ENCODE measurements around the gene AOC1.
A peak's percentile ranks its signal among the peaks of the same experiment; 100 is the strongest.

Gene AOC1

DNA sequence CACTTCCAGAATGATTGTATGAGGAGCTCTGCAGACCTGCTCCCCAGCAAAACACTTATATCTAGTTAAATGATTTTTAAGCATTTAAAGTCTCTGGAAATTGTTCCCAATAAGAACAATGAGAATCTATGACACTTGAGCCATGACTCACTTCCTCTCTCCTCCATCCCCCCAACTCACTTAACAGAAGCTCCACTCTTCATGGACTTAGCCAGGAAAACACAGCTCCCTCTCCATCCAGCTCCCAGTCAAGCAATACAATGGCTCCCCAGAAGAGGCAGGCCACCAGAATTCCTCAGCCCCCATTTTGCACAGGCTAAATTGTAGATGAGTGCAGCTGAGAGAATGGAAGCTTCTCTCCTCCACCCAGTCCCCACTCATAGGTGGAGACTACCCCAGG lies 27.0 kb downstream of the AOC1 start:
- H3K36me3 ChIP-seq (ENCODE audit: control insufficient read depth in 2 of 2, insufficient read depth in 1 of 2, low read length in 2 of 2): no peaks in the 10 kb centered on the region
- H3K4me3 ChIP-seq (ENCODE audit: low read depth, low read length): no peak overlapping the region
- H3K4me1 ChIP-seq (ENCODE audit: control insufficient read depth, insufficient read depth, low read length): no peaks in the 10 kb centered on the region
- H3K9me3 ChIP-seq (ENCODE audit: control insufficient read depth, insufficient read depth, low read depth, low read length): no peaks in the 10 kb centered on the region
- no peak overlapping the region for H3K27ac ChIP-seq (ENCODE audit: extremely low read depth, low read depth, low read length)
- ChIA-PET POLR2A (no interaction called here), CTCF (interaction anchor here (0.5 to 6.0 kb wide), 15 partner anchors 10 to 1414 kb away, joined by 3 to 77 read pairs (median 5); no protein-coding TSS in a partner anchor)
- TF ChIP-seq, protein P1, sequence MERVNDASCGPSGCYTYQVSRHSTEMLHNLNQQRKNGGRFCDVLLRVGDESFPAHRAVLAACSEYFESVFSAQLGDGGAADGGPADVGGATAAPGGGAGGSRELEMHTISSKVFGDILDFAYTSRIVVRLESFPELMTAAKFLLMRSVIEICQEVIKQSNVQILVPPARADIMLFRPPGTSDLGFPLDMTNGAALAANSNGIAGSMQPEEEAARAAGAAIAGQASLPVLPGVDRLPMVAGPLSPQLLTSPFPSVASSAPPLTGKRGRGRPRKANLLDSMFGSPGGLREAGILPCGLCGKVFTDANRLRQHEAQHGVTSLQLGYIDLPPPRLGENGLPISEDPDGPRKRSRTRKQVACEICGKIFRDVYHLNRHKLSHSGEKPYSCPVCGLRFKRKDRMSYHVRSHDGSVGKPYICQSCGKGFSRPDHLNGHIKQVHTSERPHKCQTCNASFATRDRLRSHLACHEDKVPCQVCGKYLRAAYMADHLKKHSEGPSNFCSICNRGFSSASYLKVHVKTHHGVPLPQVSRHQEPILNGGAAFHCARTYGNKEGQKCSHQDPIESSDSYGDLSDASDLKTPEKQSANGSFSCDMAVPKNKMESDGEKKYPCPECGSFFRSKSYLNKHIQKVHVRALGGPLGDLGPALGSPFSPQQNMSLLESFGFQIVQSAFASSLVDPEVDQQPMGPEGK (tag by site-specific recombination; IDR thresholded peaks at IDR 0.05): no peak
- no peak for TF ChIP-seq ZNF157 (tag by site-specific recombination; IDR thresholded peaks at IDR 0.05)
- no peak for TF ChIP-seq ZBTB7A (tag by site-specific recombination; IDR thresholded peaks at IDR 0.05; ENCODE audit: low read depth)
- TF ChIP-seq ZNF211 (tag by site-specific recombination; IDR thresholded peaks at IDR 0.05; ENCODE audit: low read depth): no peak
- TF ChIP-seq, protein P2, sequence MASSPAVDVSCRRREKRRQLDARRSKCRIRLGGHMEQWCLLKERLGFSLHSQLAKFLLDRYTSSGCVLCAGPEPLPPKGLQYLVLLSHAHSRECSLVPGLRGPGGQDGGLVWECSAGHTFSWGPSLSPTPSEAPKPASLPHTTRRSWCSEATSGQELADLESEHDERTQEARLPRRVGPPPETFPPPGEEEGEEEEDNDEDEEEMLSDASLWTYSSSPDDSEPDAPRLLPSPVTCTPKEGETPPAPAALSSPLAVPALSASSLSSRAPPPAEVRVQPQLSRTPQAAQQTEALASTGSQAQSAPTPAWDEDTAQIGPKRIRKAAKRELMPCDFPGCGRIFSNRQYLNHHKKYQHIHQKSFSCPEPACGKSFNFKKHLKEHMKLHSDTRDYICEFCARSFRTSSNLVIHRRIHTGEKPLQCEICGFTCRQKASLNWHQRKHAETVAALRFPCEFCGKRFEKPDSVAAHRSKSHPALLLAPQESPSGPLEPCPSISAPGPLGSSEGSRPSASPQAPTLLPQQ (tag by site-specific recombination; IDR thresholded peaks at IDR 0.05): no peak
- TF ChIP-seq ZNF48 (tag by site-specific recombination; IDR thresholded peaks at IDR 0.05): no peak
- no peak for TF ChIP-seq KLF1 (tag by site-specific recombination; IDR thresholded peaks at IDR 0.05)
- TF ChIP-seq, protein P3, sequence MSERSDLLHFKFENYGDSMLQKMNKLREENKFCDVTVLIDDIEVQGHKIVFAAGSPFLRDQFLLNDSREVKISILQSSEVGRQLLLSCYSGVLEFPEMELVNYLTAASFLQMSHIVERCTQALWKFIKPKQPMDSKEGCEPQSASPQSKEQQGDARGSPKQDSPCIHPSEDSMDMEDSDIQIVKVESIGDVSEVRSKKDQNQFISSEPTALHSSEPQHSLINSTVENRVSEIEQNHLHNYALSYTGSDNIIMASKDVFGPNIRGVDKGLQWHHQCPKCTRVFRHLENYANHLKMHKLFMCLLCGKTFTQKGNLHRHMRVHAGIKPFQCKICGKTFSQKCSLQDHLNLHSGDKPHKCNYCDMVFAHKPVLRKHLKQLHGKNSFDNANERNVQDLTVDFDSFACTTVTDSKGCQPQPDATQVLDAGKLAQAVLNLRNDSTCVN (tag by site-specific recombination; optimal IDR thresholded peaks at IDR 0.05): no peak
- TF ChIP-seq HOXA7 (CRISPR knock-in tag; IDR thresholded peaks at IDR 0.05; ENCODE audit: borderline replicate concordance): no peak
- TF ChIP-seq ZBTB17 (tag by site-specific recombination; IDR thresholded peaks at IDR 0.05): no peak
- TF ChIP-seq ZNF629 (tag by site-specific recombination; IDR thresholded peaks at IDR 0.05): no peak
- TF ChIP-seq ZNF350 (tag by site-specific recombination; IDR thresholded peaks at IDR 0.05): no peak
- TF ChIP-seq, protein P4, sequence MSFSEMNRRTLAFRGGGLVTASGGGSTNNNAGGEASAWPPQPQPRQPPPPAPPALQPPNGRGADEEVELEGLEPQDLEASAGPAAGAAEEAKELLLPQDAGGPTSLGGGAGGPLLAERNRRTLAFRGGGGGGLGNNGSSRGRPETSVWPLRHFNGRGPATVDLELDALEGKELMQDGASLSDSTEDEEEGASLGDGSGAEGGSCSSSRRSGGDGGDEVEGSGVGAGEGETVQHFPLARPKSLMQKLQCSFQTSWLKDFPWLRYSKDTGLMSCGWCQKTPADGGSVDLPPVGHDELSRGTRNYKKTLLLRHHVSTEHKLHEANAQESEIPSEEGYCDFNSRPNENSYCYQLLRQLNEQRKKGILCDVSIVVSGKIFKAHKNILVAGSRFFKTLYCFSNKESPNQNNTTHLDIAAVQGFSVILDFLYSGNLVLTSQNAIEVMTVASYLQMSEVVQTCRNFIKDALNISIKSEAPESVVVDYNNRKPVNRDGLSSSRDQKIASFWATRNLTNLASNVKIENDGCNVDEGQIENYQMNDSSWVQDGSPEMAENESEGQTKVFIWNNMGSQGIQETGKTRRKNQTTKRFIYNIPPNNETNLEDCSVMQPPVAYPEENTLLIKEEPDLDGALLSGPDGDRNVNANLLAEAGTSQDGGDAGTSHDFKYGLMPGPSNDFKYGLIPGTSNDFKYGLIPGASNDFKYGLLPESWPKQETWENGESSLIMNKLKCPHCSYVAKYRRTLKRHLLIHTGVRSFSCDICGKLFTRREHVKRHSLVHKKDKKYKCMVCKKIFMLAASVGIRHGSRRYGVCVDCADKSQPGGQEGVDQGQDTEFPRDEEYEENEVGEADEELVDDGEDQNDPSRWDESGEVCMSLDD (tag by site-specific recombination; IDR thresholded peaks at IDR 0.05): no peak
- TF ChIP-seq OSR2 (tag by site-specific recombination; IDR thresholded peaks at IDR 0.05): no peak
- TF ChIP-seq ZNF274 (IDR thresholded peaks at IDR 0.05; ENCODE audit: low read length): no peak
- TF ChIP-seq ZNF274 (tag by site-specific recombination; IDR thresholded peaks at IDR 0.05; ENCODE audit: borderline replicate concordance): no peak
- TF ChIP-seq ZNF341 (tag by site-specific recombination; IDR thresholded peaks at IDR 0.05; ENCODE audit: low read depth): no peak
- no peak for TF ChIP-seq ZNF391 (tag by site-specific recombination; IDR thresholded peaks at IDR 0.05; ENCODE audit: borderline replicate concordance, low read depth)

DNA sequence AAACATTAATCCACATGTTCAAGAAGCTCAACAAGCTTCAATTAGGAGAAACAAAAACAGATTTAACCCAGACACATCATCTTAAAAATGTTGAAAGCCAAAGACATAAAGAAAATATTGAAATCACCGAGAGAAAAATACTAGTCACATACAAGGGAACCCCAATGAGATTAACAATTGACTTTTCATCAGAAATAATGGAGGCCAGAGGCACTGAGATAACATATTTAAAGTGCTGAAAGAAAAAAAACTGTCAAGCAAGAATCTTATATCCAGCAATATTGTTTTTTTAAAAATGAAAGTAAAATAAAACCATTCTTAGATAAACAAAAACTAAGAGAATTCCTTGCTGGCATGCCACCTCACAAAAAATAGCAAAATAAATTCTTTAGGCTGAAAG lies 28.9 kb downstream of the AOC1 start:
- no peaks in the 10 kb centered on the region for H3K4me1 ChIP-seq (ENCODE audit: control insufficient read depth, insufficient read depth, low read length)
- H3K36me3 ChIP-seq (ENCODE audit: control insufficient read depth in 2 of 2, insufficient read depth in 1 of 2, low read length in 2 of 2): no peaks in the 10 kb centered on the region
- H3K9me3 ChIP-seq (ENCODE audit: control insufficient read depth, insufficient read depth, low read depth, low read length): no peaks in the 10 kb centered on the region
- H3K27ac ChIP-seq (ENCODE audit: extremely low read depth, low read depth, low read length): no peak overlapping the region
- CTCF ChIA-PET: interaction anchor here (1.1 to 6.0 kb wide), 5 partner anchors 17 to 103 kb away, joined by 3 to 77 read pairs (median 5); no protein-coding TSS in a partner anchor
- POLR2A ChIA-PET: no interaction called here
- TF ChIP-seq KLF7 (tag by site-specific recombination; IDR thresholded peaks at IDR 0.05; ENCODE audit: borderline replicate concordance) (no peak), SETDB1 (IDR thresholded peaks at IDR 0.05; ENCODE audit: insufficient read length, low read length) (peak; percentile 96)
- no peak overlapping the region for H3K4me3 ChIP-seq (ENCODE audit: low read depth, low read length)
